Keratinocyte (primary cell): ENCODE data around the gene ERC2. TPM values are rescaled to one million over a fixed set of nuclear protein-coding genes. Genes with fewer than 3 reads are reported as not detected.

Experiments used
- DNase-seq: peaks from one replicate; pipeline ENCODE4 v3.0.0-alpha.2; 2011; ENCODE audit warnings: low read depth, missing footprints, low spot score
- FAIRE-seq: peaks from 2 replicates; lab custom pipeline; 2011; peaks lifted over from hg19 to GRCh38; lab: Jason Lieb, UNC
- H2AFZ ChIP-seq: 2 replicates; pipeline ENCODE4 v1.6.0; 2012; ENCODE audit warnings: low read length, control low read depth, inconsistent platforms; ENCODE audit not compliant: control insufficient read depth
- H3K27ac ChIP-seq: 2 replicates; pipeline ENCODE4 v1.5.1; 2011; ENCODE audit warnings: low read length; ENCODE audit not compliant: control insufficient read depth, insufficient read depth
- H3K27me3 ChIP-seq: 3 replicates; pipeline ENCODE4 v1.6.0; 2011; ENCODE audit warnings: low read length; ENCODE audit not compliant: control insufficient read depth, insufficient read depth; ENCODE audit errors: extremely low read depth
- H3K36me3 ChIP-seq, 2 experiments: 2 replicates in 1 of 2; 3 replicates in 1 of 2; pipeline ENCODE4 v1.5.1; 2011; ENCODE audit warnings: low read length in 2 of 2, mild to moderate bottlenecking in 1 of 2; ENCODE audit not compliant: control insufficient read depth in 2 of 2, insufficient read depth in 2 of 2; ENCODE audit errors: extremely low read depth in 1 of 2
- H3K4me1 ChIP-seq: 3 replicates; pipeline ENCODE4 v1.5.1; 2011; ENCODE audit warnings: low read length; ENCODE audit not compliant: control insufficient read depth, insufficient read depth; ENCODE audit errors: extremely low read depth
- H3K4me2 ChIP-seq: 3 replicates; pipeline ENCODE4 v1.6.0; 2011; ENCODE audit warnings: low read depth, low read length; ENCODE audit not compliant: control insufficient read depth, insufficient read depth; ENCODE audit errors: extremely low read depth
- H3K4me3 ChIP-seq, 3 experiments: fragments of 200-600 bp in 1 of 3; sonication (generic) in 1 of 3; 2 replicates in 2 of 3; 3 replicates in 1 of 3; pipeline ENCODE4 v1.5.1; 2011 to 2016; ENCODE audit warnings: low read length in 3 of 3, mild to moderate bottlenecking in 3 of 3, control low read depth in 2 of 3, inconsistent platforms in 1 of 3, low read depth in 1 of 3, mixed read lengths in 1 of 3, mixed run types in 1 of 3, moderate library complexity in 1 of 3; ENCODE audit not compliant: control insufficient read depth in 2 of 3, insufficient read depth in 2 of 3; ENCODE audit errors: extremely low read depth in 1 of 3
- H3K79me2 ChIP-seq: 2 replicates; pipeline ENCODE4 v1.6.0; 2012; ENCODE audit warnings: low read length; ENCODE audit not compliant: control insufficient read depth, insufficient read depth
- H3K9ac ChIP-seq: 3 replicates; pipeline ENCODE4 v1.6.0; 2011; ENCODE audit warnings: low read length; ENCODE audit not compliant: control insufficient read depth, insufficient read depth; ENCODE audit errors: extremely low read depth
- H3K9me1 ChIP-seq: 3 replicates; pipeline ENCODE4 v1.6.0; 2011; ENCODE audit warnings: low read length; ENCODE audit not compliant: control insufficient read depth, insufficient read depth; ENCODE audit errors: extremely low read depth
- H3K9me3 ChIP-seq: 2 replicates; pipeline ENCODE4 v1.5.1; 2012; ENCODE audit warnings: low read depth, low read length; ENCODE audit not compliant: control insufficient read depth
- H4K20me1 ChIP-seq: 3 replicates; pipeline ENCODE4 v1.6.0; 2011; ENCODE audit warnings: low read length; ENCODE audit not compliant: control insufficient read depth, insufficient read depth; ENCODE audit errors: extremely low read depth
- CTCF ChIP-seq, 3 experiments: IDR thresholded peaks in 1 of 3; conservative IDR thresholded peaks in 1 of 3; optimal IDR thresholded peaks in 1 of 3; 2 replicates in 2 of 3; 3 replicates in 1 of 3; pipeline versions ENCODE3 to v1.5.1; 2011; ENCODE audit warnings: low read length in 3 of 3, mild to moderate bottlenecking in 3 of 3, moderate library complexity in 2 of 3, control low read depth in 1 of 3, inconsistent platforms in 1 of 3; ENCODE audit not compliant: insufficient read depth in 2 of 3; ENCODE audit errors: extremely low read depth in 1 of 3
- EZH2 ChIP-seq: IDR thresholded peaks from one replicate; pipeline ENCODE4 v1.6.1; 2012; ENCODE audit warnings: inconsistent platforms, mild to moderate bottlenecking, low read length, moderate library complexity
- dilution Hi-C: fragments of 300-500 bp; cut with MboI; formaldehyde crosslinking; loops from one replicate; pipeline ENCODE4 v1.7.0; 2020; ENCODE audit warnings: low sequenced_read_pairs; ENCODE audit not compliant: extremely low pct_ligation_motif_present
- polyA plus RNA-seq, 5 experiments: library from polyadenylated mRNA; depleted of rRNA in 3 of 5; stranded (reverse) in 3 of 5; stranded (forward) in 1 of 5; unstranded in 1 of 5; fragments of >200 nt; gene quantifications; 1 replicate in 1 of 5; 2 replicates in 3 of 5; 3 replicates in 1 of 5; pipeline versions ENCODE4 v1.2.1 to v1.2.3, GENCODE V29; 2011 to 2012; ENCODE audit warnings: missing spikeins in 2 of 5, low read depth in 1 of 5, low replicate concordance in 1 of 5

The ERC2 gene
- polyA plus RNA-seq, 1 donor (not counting 4 experiments of a cell fraction or from before 2014, with no cell fraction given), result 0.08 TPM

DNA sequence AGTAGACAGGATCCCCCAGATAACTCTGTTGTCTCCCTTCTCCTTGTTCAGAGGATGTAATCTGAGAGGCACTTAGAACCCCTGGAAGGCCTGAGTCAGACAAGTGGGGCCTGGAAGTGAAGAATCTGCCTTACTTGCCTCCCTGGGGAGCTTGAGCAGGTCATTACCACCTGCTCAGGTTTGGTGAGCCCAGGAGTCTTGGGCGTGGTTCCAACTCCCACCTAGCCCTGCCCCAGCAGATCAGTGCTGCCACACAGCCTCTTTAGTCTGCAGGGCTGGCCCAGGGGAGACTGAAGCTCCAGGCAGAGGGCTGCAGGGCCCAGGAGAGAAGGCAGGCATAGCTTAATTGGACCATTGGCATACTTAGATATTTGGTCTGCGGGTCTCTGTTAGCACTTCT lies 230.0 kb downstream of the ERC2 start:
- Histone ChIP-seq H3K4me3 (no peak overlapping the region), H3K4me1 (no peaks in the 10 kb centered on the region), H3K9ac (no peak overlapping the region), H3K9me3 (no peaks in the 10 kb centered on the region), H3K27me3 (no peaks in the 10 kb centered on the region), H2AFZ (no peak overlapping the region), H3K36me3 (no peaks in the 10 kb centered on the region), H4K20me1 (no peaks in the 10 kb centered on the region), H3K27ac (no peak overlapping the region), H3K4me2 (no peak overlapping the region), H3K9me1 (no peaks in the 10 kb centered on the region), H3K79me2 (no peaks in the 10 kb centered on the region)
- FAIRE-seq (no peak), DNase-seq (no peak)
- TF ChIP-seq CTCF (optimal IDR thresholded peaks at IDR 0.05 in 1 of 3, IDR thresholded peaks at IDR 0.05 in 1 of 3, conservative IDR thresholded peaks at IDR 0.05 in 1 of 3; ENCODE audit: extremely low read depth in 1 of 3, insufficient read depth in 2 of 3, low read length in 3 of 3) (no peak), EZH2 (no peak)
- dilution Hi-C loops, result no loop called here

DNA sequence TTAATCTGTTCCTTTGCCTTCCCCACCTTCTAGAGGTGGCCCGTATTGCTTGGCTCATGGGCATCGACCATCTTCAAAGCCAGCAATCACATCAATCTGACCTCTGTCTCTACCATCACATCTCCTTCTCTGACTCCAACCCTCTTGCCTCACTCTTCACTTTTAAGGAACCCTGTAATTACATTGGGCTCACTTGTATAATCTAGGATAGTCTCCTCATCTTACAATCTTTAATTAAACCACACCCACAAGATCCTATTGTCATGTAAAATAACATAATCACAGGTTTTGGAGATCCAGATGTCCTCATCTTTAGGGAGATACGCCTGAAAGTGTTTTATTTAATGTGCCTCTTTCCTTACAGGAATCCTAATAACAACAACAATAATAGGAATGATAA lies 234.5 kb downstream of the ERC2 start:
- Histone ChIP-seq H3K9ac (no peak overlapping the region), H3K4me1 (no peaks in the 10 kb centered on the region), H3K36me3 (no peaks in the 10 kb centered on the region), H3K27me3 (no peaks in the 10 kb centered on the region), H3K9me3 (no peaks in the 10 kb centered on the region), H3K79me2 (no peaks in the 10 kb centered on the region), H3K4me3 (no peak overlapping the region), H3K9me1 (no peaks in the 10 kb centered on the region), H2AFZ (no peak overlapping the region), H4K20me1 (no peaks in the 10 kb centered on the region), H3K27ac (no peak overlapping the region), H3K4me2 (no peak overlapping the region)
- dilution Hi-C loops, result no loop called here
- DNase-seq (no peak), FAIRE-seq (no peak)
- TF ChIP-seq CTCF (optimal IDR thresholded peaks at IDR 0.05 in 1 of 3, IDR thresholded peaks at IDR 0.05 in 1 of 3, conservative IDR thresholded peaks at IDR 0.05 in 1 of 3; ENCODE audit: extremely low read depth in 1 of 3, insufficient read depth in 2 of 3, low read length in 3 of 3), result no peak
